ENCODE measurements around the gene MPEG1.

DNA sequence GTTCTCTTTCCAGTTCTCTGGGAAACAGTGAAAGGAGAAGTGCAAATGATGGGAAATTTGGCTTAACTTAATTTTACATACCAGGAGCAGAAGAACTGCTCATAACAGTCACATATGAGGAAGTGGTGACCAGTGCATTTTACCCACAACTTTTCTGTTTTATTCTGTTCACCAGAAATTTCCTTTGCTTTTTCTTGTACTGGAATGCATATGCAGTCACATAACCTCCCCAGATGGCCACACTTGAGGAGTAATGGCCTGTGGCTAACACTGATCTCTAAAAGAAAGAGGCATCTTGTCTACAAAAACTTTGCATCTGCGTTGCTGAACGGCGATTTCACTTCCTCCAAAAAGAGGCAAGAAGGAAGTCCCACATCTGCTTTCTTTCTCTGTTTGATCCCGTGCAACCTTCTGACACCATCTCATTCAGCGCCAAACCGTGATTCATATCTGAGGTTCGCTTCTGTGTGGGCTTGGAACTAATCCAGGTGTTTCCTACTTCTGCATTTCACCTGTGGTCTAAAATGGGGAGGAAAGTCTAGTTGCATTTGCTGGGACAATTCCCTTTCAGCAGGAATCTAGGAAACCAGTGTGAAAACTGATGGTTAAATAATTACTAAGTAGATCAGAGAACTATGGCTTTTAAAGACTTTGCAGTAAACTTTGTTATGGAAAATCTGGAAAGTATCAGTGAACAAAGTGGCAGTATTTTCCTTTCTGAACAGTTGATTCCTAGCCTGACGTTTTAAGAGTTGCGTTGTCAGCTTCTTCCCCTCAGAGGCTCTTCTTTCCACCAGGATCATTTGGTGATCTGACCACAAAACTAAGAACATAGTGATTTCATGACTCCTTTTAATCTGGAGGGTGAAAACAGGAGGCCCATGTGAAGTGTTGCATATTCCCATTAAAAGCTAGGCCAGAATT, 4.2 kb upstream of the MPEG1 start:
- TF ChIP-seq, protein P1, sequence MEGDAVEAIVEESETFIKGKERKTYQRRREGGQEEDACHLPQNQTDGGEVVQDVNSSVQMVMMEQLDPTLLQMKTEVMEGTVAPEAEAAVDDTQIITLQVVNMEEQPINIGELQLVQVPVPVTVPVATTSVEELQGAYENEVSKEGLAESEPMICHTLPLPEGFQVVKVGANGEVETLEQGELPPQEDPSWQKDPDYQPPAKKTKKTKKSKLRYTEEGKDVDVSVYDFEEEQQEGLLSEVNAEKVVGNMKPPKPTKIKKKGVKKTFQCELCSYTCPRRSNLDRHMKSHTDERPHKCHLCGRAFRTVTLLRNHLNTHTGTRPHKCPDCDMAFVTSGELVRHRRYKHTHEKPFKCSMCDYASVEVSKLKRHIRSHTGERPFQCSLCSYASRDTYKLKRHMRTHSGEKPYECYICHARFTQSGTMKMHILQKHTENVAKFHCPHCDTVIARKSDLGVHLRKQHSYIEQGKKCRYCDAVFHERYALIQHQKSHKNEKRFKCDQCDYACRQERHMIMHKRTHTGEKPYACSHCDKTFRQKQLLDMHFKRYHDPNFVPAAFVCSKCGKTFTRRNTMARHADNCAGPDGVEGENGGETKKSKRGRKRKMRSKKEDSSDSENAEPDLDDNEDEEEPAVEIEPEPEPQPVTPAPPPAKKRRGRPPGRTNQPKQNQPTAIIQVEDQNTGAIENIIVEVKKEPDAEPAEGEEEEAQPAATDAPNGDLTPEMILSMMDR (IDR thresholded peaks at IDR 0.05; ENCODE audit: low read depth, low read length, poor library complexity, severe bottlenecking), result no peak
- no peak for TF ChIP-seq EZH2phosphoT487 (IDR thresholded peaks at IDR 0.05; ENCODE audit: borderline replicate concordance, low read length)

Measured in DOHH2 (cell line).